Sigmoid colon (tissue), 7 donors: Measurements from ENCODE around the gene CSF1R. TPM values are rescaled to one million over a fixed set of nuclear protein-coding genes. Genes with fewer than 3 reads are reported as not detected.

Experiments used
- DNase-seq: peaks from one replicate; pipeline ENCODE4 v3.0.0-alpha.2; 2019
- H3K27ac ChIP-seq, 4 donors: fragments of 200-600 bp; sonication (generic); one replicate each; pipeline ENCODE4 v1.5.1; 2016 to 2019; ENCODE audit warnings: mild to moderate bottlenecking in 1 of 4
- H3K27me3 ChIP-seq, 3 donors: fragments of 200-600 bp; sonication (generic); one replicate each; pipeline ENCODE4 v1.5.1; 2019; ENCODE audit warnings: mild to moderate bottlenecking in 1 of 3
- H3K36me3 ChIP-seq, 4 donors: fragments of 200-600 bp; sonication (generic); one replicate each; pipeline ENCODE4 v1.5.1; 2016 to 2019
- H3K4me1 ChIP-seq, 4 donors: fragments of 200-600 bp; sonication (generic); one replicate each; pipeline ENCODE4 v1.5.1; 2017 to 2019
- H3K4me3 ChIP-seq, 4 donors: fragments of 200-600 bp; sonication (generic); one replicate each; pipeline ENCODE4 v1.5.1; 2017 to 2019; ENCODE audit warnings: mild to moderate bottlenecking in 2 of 4, moderate library complexity in 1 of 4
- H3K9me3 ChIP-seq, 4 donors: fragments of 200-600 bp in 3 of 4; sonication (generic) in 3 of 4; one replicate each; pipeline versions ENCODE4 v1.5.1 to v1.6.1; 2013 to 2019
- CTCF ChIP-seq, 4 experiments: fragments of 450-650 bp in 3 of 4; fragments of 200-600 bp in 1 of 4; IDR thresholded peaks; one replicate each; pipeline ENCODE4 v1.5.1; 2016 to 2019; ENCODE audit warnings: antibody characterized with exemption in 4 of 4, mild to moderate bottlenecking in 3 of 4, moderate library complexity in 2 of 4
- EP300 ChIP-seq, 4 donors: sonication (generic); formaldehyde crosslinking; IDR thresholded peaks; one replicate each; pipeline ENCODE4 v1.6.1; 2017; ENCODE audit warnings: antibody characterized with exemption in 4 of 4
- POLR2A ChIP-seq, 2 donors: fragments of 450-650 bp; IDR thresholded peaks; one replicate each; pipeline ENCODE4 v1.6.1; 2016; ENCODE audit warnings: antibody characterized with exemption in 2 of 2, mild to moderate bottlenecking in 2 of 2, moderate library complexity in 2 of 2
- POLR2AphosphoS5 ChIP-seq, 4 donors: sonication (generic); formaldehyde crosslinking; IDR thresholded peaks; one replicate each; pipeline ENCODE4 v1.6.1; 2017; ENCODE audit warnings: antibody characterized with exemption in 4 of 4
- WGBS, 2 donors: extraction: QIAGEN DNeasy Blood & Tissue Kit; methylation state at CpG; one replicate each; pipeline ENCODE4 v1.1.7; 2013; 5-methylcytosine and 5-hydroxymethylcytosine counted together
- intact Hi-C: fragments of 100-400 bp; cut with DNase I; formaldehyde crosslinking; loops from one replicate; pipeline ENCODE4 v1.15.1; 2023
- polyA plus RNA-seq, 3 donors: library from polyadenylated mRNA; stranded (reverse); fragments of 200-250 nt; gene quantifications; one replicate each; pipeline ENCODE4 v1.2.3, GENCODE V29; 2013
- total RNA-seq, 4 donors: library from RNA; depleted of rRNA; stranded (reverse); fragments of >200 nt; gene quantifications; one replicate each; pipeline ENCODE4 v1.1.0, GENCODE V29; 2016
- donor health status: healthy with polysubstance abuse.
- donor health status: Bipolar disorder and iron deficiency.
- donor health status: healthy.

CSF1R gene
- total and polyA plus RNA-seq, 7 donors, result 10.8 to 44.4 (median 26.1) TPM

DNA sequence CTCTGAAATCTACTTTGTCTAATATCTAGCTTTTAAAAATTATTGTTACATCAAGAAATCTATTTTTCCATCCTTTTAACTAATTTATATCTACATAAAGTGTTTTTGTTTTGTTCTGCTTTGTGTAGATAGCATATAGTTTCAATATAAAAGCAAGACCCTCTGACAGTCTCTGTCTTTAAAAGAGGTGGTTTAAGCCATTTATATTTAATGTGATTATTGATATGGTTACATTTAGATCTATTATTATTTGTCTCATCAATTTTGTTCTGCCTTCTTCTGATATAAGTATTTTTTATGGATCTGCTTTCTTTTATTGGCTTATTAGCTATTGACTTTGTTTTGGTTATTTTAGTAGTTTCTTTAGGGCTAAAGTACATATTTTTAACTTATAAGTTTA lies 69.8 kb downstream of the CSF1R start:
- TF ChIP-seq CTCF (IDR thresholded peaks at IDR 0.05), result no peak
- TF ChIP-seq POLR2AphosphoS5 (IDR thresholded peaks at IDR 0.05), result no peak
- no peak for TF ChIP-seq POLR2A (IDR thresholded peaks at IDR 0.05)
- Histone ChIP-seq H3K4me3 (no peak overlapping the region), H3K36me3 (peaks cover 39 to 94% (median 58%) of the 10 kb centered on the region in 4 donors)

DNA sequence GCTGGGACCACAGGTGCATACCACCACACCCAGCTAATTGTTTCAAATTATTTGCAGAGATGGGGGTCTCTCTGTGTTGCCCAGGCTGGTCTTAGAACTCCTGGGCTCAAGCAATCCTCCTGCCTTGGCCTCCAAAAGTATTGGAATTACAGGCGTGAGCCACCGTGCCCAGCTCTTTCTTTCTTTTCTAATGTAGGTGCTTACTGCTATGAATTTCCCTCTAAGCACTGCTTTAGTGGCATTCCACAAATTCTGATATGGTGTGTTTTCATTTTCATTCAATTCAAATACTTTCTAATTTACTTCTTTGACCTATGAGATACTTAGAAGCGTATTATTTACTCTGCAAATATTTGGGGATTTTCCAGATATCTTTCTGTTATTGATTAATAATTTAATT lies 70.9 kb downstream of the CSF1R start:
- H3K36me3 ChIP-seq, result peaks cover 35 to 92% (median 64%) of the 10 kb centered on the region in 4 donors
- TF ChIP-seq POLR2AphosphoS5 (IDR thresholded peaks at IDR 0.05), result no peak
- TF ChIP-seq POLR2A (IDR thresholded peaks at IDR 0.05), result no peak
- TF ChIP-seq EP300 (IDR thresholded peaks at IDR 0.05), result no peak
- TF ChIP-seq CTCF (IDR thresholded peaks at IDR 0.05), result no peak
- H3K4me1 ChIP-seq, result no peaks in the 10 kb centered on the region
- no peak overlapping the region for H3K4me3 ChIP-seq
- intact Hi-C loops, result no loop called here
- DNase-seq, result no peak
- no peaks in the 10 kb centered on the region for H3K27me3 ChIP-seq
- H3K27ac ChIP-seq, result no peak overlapping the region
- peaks cover 0 to 5% (median 0%) of the 10 kb centered on the region in 4 donors for H3K9me3 ChIP-seq
- 98 to 99% methylated on average over 3 of the region's 3 CpGs for WGBS, 2 donors

More for the DNA sequence above, 69.8 kb downstream of the CSF1R start:
- peaks cover 0 to 5% (median 0%) of the 10 kb centered on the region in 4 donors for H3K9me3 ChIP-seq
- intact Hi-C loops, result no loop called here
- H3K27me3 ChIP-seq, result no peaks in the 10 kb centered on the region
- DNase-seq, result no peak
- H3K27ac ChIP-seq, result no peak overlapping the region
- H3K4me1 ChIP-seq, result peaks cover 0 to 2% (median under 1%) of the 10 kb centered on the region in 4 donors

GRCh38 chr5:150014456-150014855 lies 71.9 kb downstream of the CSF1R start:
- Histone ChIP-seq H3K4me3 (no peak overlapping the region), H3K4me1 (no peaks in the 10 kb centered on the region), H3K27me3 (no peaks in the 10 kb centered on the region), H3K27ac (no peak overlapping the region), H3K36me3 (peaks cover 39 to 92% (median 66%) of the 10 kb centered on the region in 4 donors), H3K9me3 (peaks cover 0 to 5% (median 0%) of the 10 kb centered on the region in 4 donors)
- TF ChIP-seq POLR2AphosphoS5 (IDR thresholded peaks at IDR 0.05) (no peak), POLR2A (IDR thresholded peaks at IDR 0.05) (no peak), CTCF (IDR thresholded peaks at IDR 0.05) (no peak)
- WGBS, 2 donors, result 50 to 81% methylated on average over 3 of the region's 3 CpGs
- intact Hi-C loops, result no loop called here
- no peak for DNase-seq

DNA sequence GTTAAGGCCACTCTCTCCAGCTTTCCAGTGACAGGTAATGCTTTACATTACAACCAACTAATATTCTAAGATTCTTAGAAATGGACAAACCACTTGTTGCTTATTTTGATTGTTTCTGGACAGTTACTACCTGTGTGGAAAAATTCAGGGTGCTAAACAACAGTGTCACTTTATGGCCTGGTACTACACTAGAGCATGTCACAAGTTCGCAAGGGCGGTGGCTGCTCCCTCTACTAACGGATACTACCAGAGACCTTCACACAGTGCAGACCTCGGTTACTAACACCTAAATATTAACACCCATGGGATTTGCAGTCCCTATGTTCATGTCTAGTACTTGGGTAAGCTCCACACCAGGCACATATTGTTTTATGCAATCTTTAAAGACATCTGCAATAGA lies 72.4 kb downstream of the CSF1R start:
- no peak for DNase-seq
- intact Hi-C loops, result no loop called here
- no peaks in the 10 kb centered on the region for H3K27me3 ChIP-seq
- WGBS, 2 donors, result 18 to 76% methylated on average over 4 of the region's 4 CpGs
- peaks cover 39 to 92% (median 61%) of the 10 kb centered on the region in 4 donors for H3K36me3 ChIP-seq
- no peak overlapping the region for H3K4me3 ChIP-seq
- H3K27ac ChIP-seq, result no peak overlapping the region
- no peak for TF ChIP-seq CTCF (IDR thresholded peaks at IDR 0.05)
- no peak for TF ChIP-seq POLR2AphosphoS5 (IDR thresholded peaks at IDR 0.05)
- TF ChIP-seq POLR2A (IDR thresholded peaks at IDR 0.05), result no peak
- no peak for TF ChIP-seq EP300 (IDR thresholded peaks at IDR 0.05)
- peaks cover 0 to 5% (median 0%) of the 10 kb centered on the region in 4 donors for H3K9me3 ChIP-seq
- H3K4me1 ChIP-seq, result no peaks in the 10 kb centered on the region
